Karpas-422 (cell line): ENCODE results near the gene GTF2H1. TPM values are rescaled to one million over a fixed set of nuclear protein-coding genes. Genes with fewer than 3 reads are reported as not detected.
A peak's percentile ranks its signal among the peaks of the same experiment; 100 is the strongest.
"Not testable (repeated sequence)": the region's sequence is repeated elsewhere in the genome, so short reads cannot be mapped to it uniquely, and the experiment has no call there.

ENCODE experiments used
- DNase-seq: peaks from one replicate; pipeline ENCODE4 v3.0.0-alpha.2; 2015
- H2AFZ ChIP-seq: fragments of 200-600 bp; sonication (generic); 2 replicates; pipeline ENCODE4 v1.6.1; 2014; ENCODE audit warnings: antibody characterized with exemption, low read length, mixed read lengths
- H3K27ac ChIP-seq: fragments of 200-600 bp; sonication (generic); 2 replicates; pipeline ENCODE4 v1.5.1; 2014; ENCODE audit warnings: mild to moderate bottlenecking, low read length, moderate library complexity
- H3K27me3 ChIP-seq: fragments of 200-600 bp; sonication (generic); 2 replicates; pipeline ENCODE4 v1.6.1; 2014; ENCODE audit warnings: low read length, mixed read lengths
- H3K36me3 ChIP-seq: fragments of 200-600 bp; sonication (generic); 2 replicates; pipeline ENCODE4 v1.6.1; 2014; ENCODE audit warnings: low read length, mixed read lengths; ENCODE audit not compliant: insufficient read depth
- H3K4me1 ChIP-seq: fragments of 200-600 bp; sonication (generic); 2 replicates; pipeline ENCODE4 v1.6.1; 2014; ENCODE audit warnings: mild to moderate bottlenecking, low read length, mixed read lengths
- H3K4me2 ChIP-seq: fragments of 200-600 bp; sonication (generic); 2 replicates; pipeline ENCODE4 v1.6.1; 2014; ENCODE audit warnings: low read length, low read depth, mild to moderate bottlenecking; ENCODE audit not compliant: poor library complexity, severe bottlenecking
- H3K4me3 ChIP-seq: fragments of 200-600 bp; sonication (generic); 2 replicates; pipeline ENCODE4 v1.5.1; 2014; ENCODE audit warnings: mild to moderate bottlenecking, antibody characterized with exemption, low read length, mixed read lengths
- H3K79me2 ChIP-seq: fragments of 200-600 bp; sonication (generic); 2 replicates; pipeline ENCODE4 v1.6.1; 2014; ENCODE audit warnings: mild to moderate bottlenecking, low read length, mixed read lengths
- H3K9ac ChIP-seq: fragments of 200-600 bp; sonication (generic); 2 replicates; pipeline ENCODE4 v1.6.0; 2014; ENCODE audit warnings: low read length
- H3K9me2 ChIP-seq: fragments of 200-600 bp; sonication (generic), shearing (Covaris generic); replicated peaks from 2 replicates; pipeline ENCODE4 v1.6.0; 2014; ENCODE audit warnings: mild to moderate bottlenecking, low read length, moderate library complexity; ENCODE audit not compliant: insufficient read depth
- H3K9me3 ChIP-seq: fragments of 300-700, 200-600 bp; sonication (generic); 2 replicates; pipeline ENCODE4 v1.6.1; 2014; ENCODE audit warnings: low read length, mixed read lengths
- H4K20me1 ChIP-seq: fragments of 200-600 bp; sonication (generic); 2 replicates; pipeline ENCODE4 v1.6.1; 2014; ENCODE audit warnings: mild to moderate bottlenecking, antibody characterized with exemption, low read length, low read depth; ENCODE audit not compliant: insufficient read depth
- total RNA-seq: library from RNA; depleted of rRNA; stranded (reverse); fragments of >200 nt; shearing (Covaris generic); gene quantifications from 2 replicates; pipeline ENCODE4 v1.2.3, GENCODE V29; 2014; ENCODE audit warnings: low replicate concordance

Gene GTF2H1
- total RNA-seq, 1 experiment from 2014 or later: 81.5 TPM

DNA sequence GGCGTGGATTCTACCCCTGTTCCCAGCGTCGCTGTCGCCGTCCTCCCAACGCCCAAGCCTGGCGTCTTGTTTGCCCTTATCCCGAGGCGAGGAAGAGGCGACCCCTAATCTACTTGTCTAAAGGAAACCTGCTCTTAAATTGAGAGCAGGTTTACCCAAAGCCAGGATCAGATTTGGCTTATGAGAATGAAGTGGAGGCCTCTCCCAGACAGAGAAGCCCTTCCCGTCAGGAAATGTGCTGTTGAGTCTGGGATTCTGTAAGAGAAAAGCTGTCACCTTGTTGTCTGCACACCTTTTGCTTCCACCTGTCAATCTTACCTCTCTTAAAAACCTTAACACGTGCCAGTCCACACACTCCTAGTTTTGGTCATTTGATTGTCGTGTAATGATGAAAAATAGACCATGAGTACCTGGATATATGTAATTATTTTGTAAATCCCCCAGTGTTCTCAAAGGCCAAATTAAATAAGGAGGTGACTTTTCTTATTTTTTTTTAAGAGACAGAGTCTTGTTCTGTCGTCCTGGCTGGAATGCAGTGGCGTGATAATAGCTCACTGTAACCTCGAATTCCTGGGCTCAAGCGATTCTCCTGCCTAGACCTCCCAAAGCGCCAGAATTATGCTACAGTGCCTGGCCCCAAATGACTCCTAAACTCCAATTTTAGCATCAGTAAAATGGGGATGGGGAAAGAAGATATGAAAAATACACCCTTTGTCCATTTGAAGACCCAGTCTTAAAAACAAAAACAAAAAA, 627 bp downstream of the GTF2H1 start:
- Histone ChIP-seq H3K36me3 (peaks cover 33% of the 10 kb centered on the region), H2AFZ (no peak overlapping the region), H3K9me2 (no peaks in the 10 kb centered on the region), H3K9me3 (no peaks in the 10 kb centered on the region), H3K79me2 (peaks cover 93% of the 10 kb centered on the region), H3K27ac (peak overlapping the region; percentile 7; the same call in 1 of the 2 replicates), H3K4me2 (peak overlapping the region; percentile 84), H4K20me1 (no peaks in the 10 kb centered on the region), H3K4me3 (peak overlapping the region; percentile 80), H3K27me3 (no peaks in the 10 kb centered on the region), H3K9ac (peak overlapping the region; percentile 92), H3K4me1 (peaks cover 52% of the 10 kb centered on the region)
- DNase-seq: peak; percentile 45

DNA sequence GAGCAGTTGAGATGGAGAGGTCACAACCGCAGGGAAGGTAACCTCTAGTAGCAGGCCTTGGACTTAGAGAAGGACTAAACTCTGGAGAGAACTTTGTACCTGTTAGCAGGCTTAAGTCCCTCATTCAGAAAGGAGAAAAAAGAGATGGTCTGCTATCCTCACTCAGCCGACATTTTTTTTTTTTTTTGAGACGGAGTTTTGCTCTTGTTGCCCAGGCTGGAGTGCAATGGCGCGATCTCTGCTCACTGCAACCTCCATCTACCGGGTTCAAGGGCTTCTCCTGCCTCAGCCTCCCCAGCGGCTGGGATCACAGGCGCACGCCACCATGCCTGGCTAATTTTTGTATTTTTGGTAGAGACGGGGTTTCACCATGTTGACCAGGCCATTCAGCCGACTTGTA, 1.5 kb downstream of the GTF2H1 start:
- not testable (repeated sequence) for H3K9me3 ChIP-seq, H2AFZ ChIP-seq, H3K27me3 ChIP-seq, DNase-seq, H4K20me1 ChIP-seq, H3K9me2 ChIP-seq
- peaks cover 88% of the 10 kb centered on the region for H3K79me2 ChIP-seq
- peak overlapping the region; percentile 7; the same call in 1 of the 2 replicates for H3K27ac ChIP-seq
- H3K36me3 ChIP-seq: peaks cover 25% of the 10 kb centered on the region; the same call in 1 of the 2 replicates
- peak overlapping the region; percentile 92 for H3K9ac ChIP-seq
- peak overlapping the region; percentile 80 for H3K4me3 ChIP-seq
- H3K4me1 ChIP-seq: peaks cover 47% of the 10 kb centered on the region
- peak overlapping the region; percentile 84 for H3K4me2 ChIP-seq

DNA sequence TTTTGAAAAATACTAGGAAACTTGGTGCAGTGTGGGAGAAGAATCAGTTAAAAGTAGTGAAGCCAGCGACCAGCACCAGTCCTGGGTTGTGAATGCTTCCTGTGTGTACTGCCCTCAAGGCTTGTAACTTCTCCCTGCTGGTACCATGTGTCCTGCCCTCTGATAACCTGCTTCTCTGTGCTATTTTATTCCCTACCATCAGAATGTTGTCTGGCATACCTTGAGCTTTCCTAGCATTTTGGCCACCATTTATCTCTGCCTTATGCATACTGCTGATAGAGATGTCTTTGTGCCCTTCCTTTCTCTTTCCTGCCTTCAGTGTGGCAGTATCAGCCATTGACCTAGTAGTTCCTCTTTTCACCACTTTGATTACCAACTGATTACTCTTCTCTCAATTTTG, 2.0 kb downstream of the GTF2H1 start:
- H3K4me1 ChIP-seq: peaks cover 42% of the 10 kb centered on the region
- H3K9ac ChIP-seq: peak overlapping the region; percentile 92
- no peak overlapping the region for H3K27ac ChIP-seq
- peaks cover 88% of the 10 kb centered on the region for H3K79me2 ChIP-seq
- no peaks in the 10 kb centered on the region for H3K9me3 ChIP-seq
- no peaks in the 10 kb centered on the region for H4K20me1 ChIP-seq
- H3K27me3 ChIP-seq: no peaks in the 10 kb centered on the region
- H3K4me2 ChIP-seq: peak overlapping the region; percentile 84
- H3K9me2 ChIP-seq: no peaks in the 10 kb centered on the region
- peaks cover 25% of the 10 kb centered on the region; the same call in 1 of the 2 replicates for H3K36me3 ChIP-seq
- H3K4me3 ChIP-seq: peak overlapping the region; percentile 80
- H2AFZ ChIP-seq: no peak overlapping the region
- peak; percentile 43 for DNase-seq

DNA sequence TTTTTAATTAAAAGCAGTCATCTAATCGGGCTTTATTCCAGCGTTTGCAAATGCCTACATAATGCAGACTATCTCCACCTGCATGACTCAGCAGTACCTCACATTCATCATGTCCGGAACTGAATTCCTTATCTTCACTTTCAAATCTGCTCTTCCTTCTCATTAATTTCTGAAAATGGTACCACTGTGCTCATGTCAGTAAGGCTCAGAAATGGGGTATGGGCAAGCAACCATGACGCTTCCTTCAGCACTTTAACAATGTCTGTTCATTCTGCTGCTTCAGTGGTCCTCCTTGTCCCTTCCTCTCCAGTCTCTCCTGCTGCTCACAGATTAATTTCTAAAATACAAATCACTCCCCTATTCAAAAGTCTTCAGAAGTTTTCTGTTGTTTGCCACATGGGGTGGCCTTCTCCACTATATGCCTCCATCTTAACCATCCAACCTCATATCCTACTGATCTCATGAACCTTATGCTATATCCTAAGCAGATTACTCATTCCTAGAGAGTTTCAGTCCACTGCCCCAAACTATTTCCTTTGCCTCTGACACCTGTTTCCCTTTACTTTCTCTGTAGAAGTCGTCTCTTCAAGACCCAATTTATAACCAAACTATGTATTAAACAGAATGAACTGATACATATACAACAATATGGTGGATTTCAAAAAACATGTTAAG, 7.0 kb downstream of the GTF2H1 start:
- no peak overlapping the region for H2AFZ ChIP-seq
- H3K4me1 ChIP-seq: peaks cover 14% of the 10 kb centered on the region
- peaks cover 87% of the 10 kb centered on the region for H3K79me2 ChIP-seq
- no peaks in the 10 kb centered on the region for H3K27me3 ChIP-seq
- H3K9me2 ChIP-seq: no peaks in the 10 kb centered on the region
- no peak overlapping the region for H3K9ac ChIP-seq
- no peak overlapping the region for H3K27ac ChIP-seq
- 0 out of 2 replicates have a peak, but pooled peaks cover 3% of the 10 kb centered on the region for H4K20me1 ChIP-seq
- no peaks in the 10 kb centered on the region for H3K9me3 ChIP-seq
- H3K4me3 ChIP-seq: no peak overlapping the region
- H3K4me2 ChIP-seq: no peak overlapping the region
- peaks cover 48% of the 10 kb centered on the region; the same call in 1 of the 2 replicates for H3K36me3 ChIP-seq
- no peak for DNase-seq

DNA sequence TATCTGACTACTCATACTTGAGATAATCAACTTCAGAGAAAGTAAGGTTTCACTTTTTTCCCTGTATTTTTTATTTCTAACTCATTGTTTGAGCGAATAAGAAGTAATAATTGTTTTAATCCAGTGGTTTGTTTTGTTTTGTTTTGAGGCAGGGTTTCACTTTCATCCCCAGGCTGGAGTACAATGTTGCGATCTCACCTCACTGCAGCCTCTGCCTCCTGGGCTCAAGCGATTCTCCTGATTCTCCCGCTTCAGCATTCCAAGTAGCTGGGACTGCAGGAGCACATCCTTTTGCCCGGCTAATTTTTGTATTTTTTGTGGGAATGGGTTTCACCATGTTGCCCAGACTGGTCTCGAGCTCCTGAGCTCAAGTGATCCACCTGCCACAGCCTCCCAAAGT, 8.6 kb downstream of the GTF2H1 start:
- no peak overlapping the region for H3K27ac ChIP-seq
- H3K79me2 ChIP-seq: peaks cover 84% of the 10 kb centered on the region
- H3K4me1 ChIP-seq: no peaks in the 10 kb centered on the region

DNA sequence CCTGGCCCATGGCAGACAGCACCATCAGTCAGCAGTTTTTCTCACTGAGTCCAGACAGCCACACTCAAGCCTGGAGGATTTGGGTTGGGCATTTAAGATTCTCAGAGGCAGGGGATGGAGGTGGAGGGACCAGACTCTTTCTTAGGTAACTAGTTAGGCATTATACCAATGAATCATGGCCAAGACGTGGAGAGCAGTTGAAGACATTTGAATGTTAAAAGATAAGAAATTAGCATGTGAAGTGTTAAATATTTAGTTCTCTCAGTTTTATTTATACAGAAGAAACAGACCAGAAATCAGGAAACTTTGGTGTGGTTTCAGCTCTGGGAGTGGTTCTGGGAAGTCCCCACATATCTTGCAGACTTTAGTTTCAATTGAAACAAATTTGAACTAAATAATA, 9.9 kb downstream of the GTF2H1 start:
- Histone ChIP-seq H3K4me3 (no peak overlapping the region), H2AFZ (no peak overlapping the region), H3K27ac (no peak overlapping the region), H3K9me2 (no peaks in the 10 kb centered on the region), H3K4me1 (no peaks in the 10 kb centered on the region), H3K9ac (no peak overlapping the region), H3K27me3 (no peaks in the 10 kb centered on the region), H3K36me3 (peaks cover 50% of the 10 kb centered on the region), H4K20me1 (0 out of 2 replicates have a peak, but pooled peaks cover 3% of the 10 kb centered on the region), H3K79me2 (peaks cover 73% of the 10 kb centered on the region), H3K9me3 (no peaks in the 10 kb centered on the region), H3K4me2 (no peak overlapping the region)
- DNase-seq: no peak

More for the DNA sequence above, 8.6 kb downstream of the GTF2H1 start:
- H3K9me2 ChIP-seq: no peaks in the 10 kb centered on the region
- H3K9ac ChIP-seq: no peak overlapping the region
- H3K9me3 ChIP-seq: no peaks in the 10 kb centered on the region
- peaks cover 50% of the 10 kb centered on the region for H3K36me3 ChIP-seq
- H2AFZ ChIP-seq: no peak overlapping the region
- no peaks in the 10 kb centered on the region for H3K27me3 ChIP-seq
- H4K20me1 ChIP-seq: 0 out of 2 replicates have a peak, but pooled peaks cover 3% of the 10 kb centered on the region
- no peak for DNase-seq
- H3K4me3 ChIP-seq: no peak overlapping the region
- no peak overlapping the region for H3K4me2 ChIP-seq

DNA sequence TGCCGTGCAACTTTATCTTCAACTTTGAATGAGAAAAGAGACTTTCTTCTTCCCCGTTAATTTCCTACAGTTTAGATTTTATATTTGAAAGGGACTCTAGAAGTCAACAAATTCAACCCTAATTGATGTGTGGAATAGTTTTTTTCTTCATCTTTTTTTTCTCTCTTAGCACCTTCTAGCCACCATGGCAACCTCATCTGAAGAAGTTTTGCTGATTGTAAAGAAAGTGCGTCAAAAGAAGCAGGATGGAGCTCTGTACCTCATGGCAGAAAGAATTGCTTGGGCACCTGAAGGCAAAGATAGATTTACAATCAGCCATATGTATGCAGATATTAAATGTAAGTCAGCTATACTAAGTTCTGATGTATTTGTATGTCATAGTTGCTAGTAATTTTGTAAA, 10.5 kb downstream of the GTF2H1 start:
- H3K36me3 ChIP-seq: peaks cover 50% of the 10 kb centered on the region
- no peak overlapping the region for H3K9ac ChIP-seq
- H3K27me3 ChIP-seq: no peaks in the 10 kb centered on the region
- no peak overlapping the region for H3K4me2 ChIP-seq
- DNase-seq: no peak
- H3K27ac ChIP-seq: no peak overlapping the region
- H4K20me1 ChIP-seq: 0 out of 2 replicates have a peak, but pooled peaks cover 3% of the 10 kb centered on the region
- no peaks in the 10 kb centered on the region for H3K9me3 ChIP-seq
- no peaks in the 10 kb centered on the region for H3K9me2 ChIP-seq
- no peak overlapping the region for H3K4me3 ChIP-seq
- no peak overlapping the region for H2AFZ ChIP-seq
- no peaks in the 10 kb centered on the region for H3K4me1 ChIP-seq
- peaks cover 70% of the 10 kb centered on the region for H3K79me2 ChIP-seq

DNA sequence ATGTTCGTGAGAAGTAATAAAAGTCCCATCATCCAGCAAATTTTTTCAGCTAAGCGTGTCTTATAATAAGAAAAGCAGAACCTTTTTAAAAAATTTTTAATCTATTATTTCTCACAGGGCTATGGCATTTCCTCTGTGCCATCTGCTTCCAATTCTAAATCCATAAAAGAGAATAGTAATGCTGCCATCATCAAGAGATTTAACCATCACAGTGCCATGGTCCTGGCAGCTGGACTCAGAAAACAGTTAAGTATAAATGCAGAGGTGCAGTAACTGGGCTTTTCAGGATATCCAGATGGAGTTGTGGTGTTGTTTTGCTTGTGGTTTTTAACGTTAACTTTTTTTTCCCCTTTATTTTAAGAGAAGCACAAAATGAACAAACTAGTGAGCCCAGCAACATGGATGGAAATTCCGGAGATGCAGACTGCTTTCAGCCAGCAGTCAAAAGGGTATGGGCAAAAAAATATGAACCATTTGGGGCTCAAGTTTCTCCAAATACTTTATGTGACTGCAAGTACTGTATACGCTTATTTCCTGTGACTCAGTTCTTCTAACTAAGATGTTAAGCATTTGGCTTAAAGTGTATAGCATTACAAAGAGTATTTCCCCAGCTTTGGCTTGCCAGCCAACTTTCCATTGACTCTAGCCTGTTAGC, 25.2 kb downstream of the GTF2H1 start:
- H3K36me3 ChIP-seq: peaks cover 38% of the 10 kb centered on the region
- H3K4me2 ChIP-seq: no peak overlapping the region
- no peak overlapping the region for H3K4me3 ChIP-seq
- no peaks in the 10 kb centered on the region for H3K27me3 ChIP-seq
- no peak overlapping the region for H3K9ac ChIP-seq
- no peaks in the 10 kb centered on the region for H4K20me1 ChIP-seq
- no peaks in the 10 kb centered on the region for H3K9me3 ChIP-seq
- H3K9me2 ChIP-seq: no peaks in the 10 kb centered on the region
- H3K4me1 ChIP-seq: no peaks in the 10 kb centered on the region
- no peaks in the 10 kb centered on the region for H3K79me2 ChIP-seq
- no peak overlapping the region for H3K27ac ChIP-seq
- DNase-seq: no peak
- no peak overlapping the region for H2AFZ ChIP-seq
